K562 (cell line): ENCODE results near the gene KMT2C. TPM values are rescaled to one million over a fixed set of nuclear protein-coding genes. Genes with fewer than 3 reads are reported as not detected.
A peak's percentile ranks its signal among the peaks of the same experiment; 100 is the strongest.
"Not testable (repeated sequence)": the region's sequence is repeated elsewhere in the genome, so short reads cannot be mapped to it uniquely, and the experiment has no call there.

Experiments
- ATAC-seq: fragments of 200-7000 bp; cut with Tn5 transposase; 3 replicates; pipeline ENCODE4 v1.9.1; 2020; ENCODE audit warnings: moderate library complexity
- BruUV-seq: library from RNA; stranded (reverse); fragments of 400-500 nt; replicated peaks from 2 replicates; lab custom pipeline; 2021; lab: Mats Ljungman, UMichigan
- CTCF ChIA-PET: fragments of 300-600 bp; formaldehyde crosslinking; extraction: SDS; loops from one replicate; lab custom pipeline; 2021; ENCODE audit warnings: low intra/inter-chr PET ratio; lab: Yijun Ruan, JAX
- POLR2A ChIA-PET: fragments of 300-600, 350-650 bp; sonication (Branson Sonifier 250); formaldehyde crosslinking; extraction: SDS; loops from one replicate; lab custom pipeline; 2021; ENCODE audit warnings: antibody characterized with exemption, inconsistent platforms; lab: Yijun Ruan, JAX
- DNase-seq, 4 experiments: peaks; one replicate each; pipeline versions ENCODE4 v3.0.0 to v3.0.0-alpha.2; 2011 to 2018; ENCODE audit warnings: low spot score in 3 of 4, mixed read lengths in 3 of 4; ENCODE audit errors: extremely low read depth in 1 of 4
- FAIRE-seq: peaks from 2 replicates; lab custom pipeline; 2011; peaks lifted over from hg19 to GRCh38; lab: Jason Lieb, UNC
- H2AFZ ChIP-seq: 2 replicates; pipeline ENCODE4 v1.6.0; 2011; ENCODE audit warnings: low read depth, low read length, control low read depth, inconsistent platforms
- H3K27ac ChIP-seq: fragments of 200-600 bp; 3 replicates; pipeline ENCODE4 v1.8.0; 2011; ENCODE audit warnings: low read depth, mild to moderate bottlenecking, control low read depth, inconsistent platforms, low read length, moderate library complexity, mixed read lengths; ENCODE audit errors: extremely low read depth
- H3K27me3 ChIP-seq, 2 experiments: fragments of 300-600 bp in 1 of 2; 2 replicates in 1 of 2; 3 replicates in 1 of 2; pipeline versions ENCODE4 v1.6.0 to v1.8.0; 2011; ENCODE audit warnings: inconsistent platforms in 2 of 2, low read length in 2 of 2, mild to moderate bottlenecking in 1 of 2, mixed read lengths in 1 of 2, moderate library complexity in 1 of 2; ENCODE audit not compliant: control insufficient read depth in 2 of 2, insufficient read depth in 2 of 2
- H3K36me3 ChIP-seq: fragments of 300-600 bp; 3 replicates; pipeline ENCODE4 v1.8.0; 2011; ENCODE audit warnings: mild to moderate bottlenecking, low read length, inconsistent platforms; ENCODE audit not compliant: control insufficient read depth, insufficient read depth
- H3K4me1 ChIP-seq, 2 experiments: fragments of 200-600 bp in 1 of 2; replicated peaks in 1 of 2; 2 replicates in 1 of 2; 3 replicates in 1 of 2; pipeline versions ENCODE4 v1.5.1 to v1.8.0; 2011; ENCODE audit warnings: inconsistent platforms in 2 of 2, low read length in 2 of 2, mild to moderate bottlenecking in 1 of 2, mixed read lengths in 1 of 2, moderate library complexity in 1 of 2; ENCODE audit not compliant: control insufficient read depth in 2 of 2, insufficient read depth in 2 of 2
- H3K4me2 ChIP-seq: 2 replicates; pipeline ENCODE4 v1.6.1; 2011; ENCODE audit warnings: low read length, control low read depth, inconsistent platforms, mixed read lengths; ENCODE audit not compliant: insufficient read depth
- H3K4me3 ChIP-seq: fragments of 200-600 bp; sonication (generic), shearing (Covaris generic); 2 replicates; pipeline ENCODE4 v1.5.1; 2016; ENCODE audit warnings: control low read depth, inconsistent platforms
- H3K79me2 ChIP-seq: fragments of 200-600 bp; 3 replicates; pipeline ENCODE4 v1.8.0; 2011; ENCODE audit warnings: low read length, inconsistent platforms; ENCODE audit not compliant: control insufficient read depth, insufficient read depth
- H3K9ac ChIP-seq, 2 experiments: 2 replicates each; pipeline versions ENCODE4 v1.6.0 to v1.6.1; 2011; ENCODE audit warnings: low read depth in 2 of 2, low read length in 2 of 2, control low read depth in 1 of 2, inconsistent platforms in 1 of 2, mild to moderate bottlenecking in 1 of 2, mixed read lengths in 1 of 2; ENCODE audit not compliant: insufficient read depth in 1 of 2
- H3K9me1 ChIP-seq: one replicate; pipeline ENCODE4 v1.6.0; 2011; ENCODE audit warnings: inconsistent platforms, mild to moderate bottlenecking, low read length, moderate library complexity; ENCODE audit not compliant: control insufficient read depth, insufficient read depth
- H3K9me3 ChIP-seq: replicated peaks from 2 replicates; pipeline ENCODE4 v1.5.1; 2011; ENCODE audit warnings: low read depth, low read length, inconsistent platforms; ENCODE audit not compliant: control insufficient read depth, insufficient read depth
- H4K20me1 ChIP-seq: replicated peaks from 2 replicates; pipeline ENCODE4 v1.6.1; 2011; ENCODE audit warnings: low read length, inconsistent platforms, mixed read lengths; ENCODE audit not compliant: control insufficient read depth, insufficient read depth
- KLF6 ChIP-seq: fragments of 250-450 bp; sonication (Bioruptor Pico); IDR thresholded peaks from 2 replicates; pipeline ENCODE4 v1.4.0; 2020; ENCODE audit warnings: mild to moderate bottlenecking, moderate library complexity, borderline replicate concordance
- ZFP1 ChIP-seq: fragments of 450-650 bp; formaldehyde crosslinking; IDR thresholded peaks from 2 replicates; pipeline ENCODE4 v1.4.0; 2020; ENCODE audit warnings: mild to moderate bottlenecking, mixed read lengths
- ZNF274 ChIP-seq: IDR thresholded peaks from 2 replicates; pipeline ENCODE4 v1.6.1; 2011; ENCODE audit warnings: low read depth, mild to moderate bottlenecking, low read length, moderate library complexity, borderline replicate concordance
- WGBS: fragments of 100-300 bp; shearing (Covaris generic); methylation state at CpG from one replicate; pipeline ENCODE4 v1.1.6; 2016; ENCODE audit warnings: low coverage, mixed read lengths; ENCODE audit not compliant: insufficient coverage; ENCODE audit errors: missing lambda C conversion rate; 5-methylcytosine and 5-hydroxymethylcytosine counted together
- in situ Hi-C: fragments of 300-500 bp; cut with MboI; formaldehyde crosslinking; loops from 4 replicates; pipeline ENCODE4 v1.15.0; 2018; ENCODE audit warnings: inconsistent platforms, mixed read lengths
- intact Hi-C: fragments of 100-400 bp; cut with micrococcal nuclease; formaldehyde crosslinking; loops from 2 replicates; pipeline ENCODE4 v1.14.2; 2022
- polyA plus RNA-seq, 8 experiments: library from polyadenylated mRNA; depleted of rRNA in 4 of 8; stranded (reverse) in 5 of 8; unstranded in 3 of 8; fragments of >200 nt; fragmentation: Nextera tagmentation in 2 of 8; fragmentation: Illumina TruSeq in 1 of 8; extraction: Ambion mirVana in 2 of 8; extraction: Trizol in 1 of 8; gene quantifications; 2 replicates each; pipeline versions ENCODE4 v1.2.1 to v1.2.3, GENCODE V29; 2011 to 2014; ENCODE audit warnings: inconsistent platforms in 1 of 8, missing spikeins in 1 of 8
- total RNA-seq, 7 experiments: library from RNA; depleted of rRNA in 6 of 7; stranded (reverse); fragments of >200 nt in 6 of 7; fragmentation: Illumina TruSeq in 2 of 7; extraction: Trizol in 2 of 7; gene quantifications; 2 replicates each; pipeline versions ENCODE4 v1.2.1 to v1.2.3, GENCODE V29; 2011 to 2021; ENCODE audit warnings: low replicate concordance in 1 of 7
- TF ChIP-seq, protein P1 (sequence below): fragments of 450-650 bp; formaldehyde crosslinking; IDR thresholded peaks from 2 replicates; pipeline ENCODE4 v1.4.0; 2022; ENCODE audit warnings: mild to moderate bottlenecking, moderate library complexity
- TF ChIP-seq, protein P2 (sequence below), 2 experiments: fragments of 250-450 bp in 1 of 2; fragments of 450-650 bp in 1 of 2; sonication (Bioruptor Pico) in 1 of 2; IDR thresholded peaks; 2 replicates each; pipeline versions ENCODE4 v1.6.1 to v1.8.0; 2016 to 2021; ENCODE audit warnings: mild to moderate bottlenecking in 2 of 2, moderate library complexity in 2 of 2, missing compliant biosample characterization in 1 of 2, missing genetic modification characterization in 1 of 2

KMT2C gene
- total and polyA plus RNA-seq, 9 of the 15 experiments (the other 6 are each of a cell fraction or from before 2014, with no cell fraction given): 4.9 to 67.8 (median 27.1) TPM

DNA sequence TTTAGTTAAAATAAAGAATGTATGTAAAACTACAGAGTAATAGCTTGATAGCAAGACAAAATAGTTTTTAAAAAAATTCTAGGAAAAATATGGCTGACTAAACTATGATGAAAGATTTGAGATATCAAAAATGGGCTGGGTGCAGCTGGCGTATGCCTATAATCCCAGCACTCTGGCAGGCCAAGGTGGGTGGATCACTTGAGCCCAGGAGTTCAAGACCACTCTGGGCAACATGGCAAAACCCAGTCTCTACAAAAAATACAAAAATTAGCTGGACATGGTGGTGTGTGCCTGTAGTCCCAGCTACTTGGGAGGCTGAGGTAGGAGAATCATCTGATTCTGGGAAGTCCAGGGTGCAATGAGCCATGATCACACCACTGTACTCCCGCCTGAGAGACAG is 29.8 kb downstream of the KMT2C start:
- H3K4me1 ChIP-seq, H3K9me1 ChIP-seq, H2AFZ ChIP-seq, H3K27me3 ChIP-seq, H3K36me3 ChIP-seq, H3K9me3 ChIP-seq, H3K4me3 ChIP-seq, intact Hi-C loops, H3K27ac ChIP-seq, in situ Hi-C loops, DNase-seq, FAIRE-seq, BruUV-seq, H3K4me2 ChIP-seq, H4K20me1 ChIP-seq, H3K9ac ChIP-seq, CTCF ChIA-PET: not testable (repeated sequence)
- ATAC-seq: 0 out of 3 replicates have a peak, but pooled peaks have one; percentile 4
- POLR2A ChIA-PET: interaction anchor here (0.6 to 1.5 kb wide), 3 partner anchors 9 to 264 kb away, joined by 3 to 6 read pairs (median 4); no protein-coding TSS in a partner anchor
- TF ChIP-seq, protein P1, sequence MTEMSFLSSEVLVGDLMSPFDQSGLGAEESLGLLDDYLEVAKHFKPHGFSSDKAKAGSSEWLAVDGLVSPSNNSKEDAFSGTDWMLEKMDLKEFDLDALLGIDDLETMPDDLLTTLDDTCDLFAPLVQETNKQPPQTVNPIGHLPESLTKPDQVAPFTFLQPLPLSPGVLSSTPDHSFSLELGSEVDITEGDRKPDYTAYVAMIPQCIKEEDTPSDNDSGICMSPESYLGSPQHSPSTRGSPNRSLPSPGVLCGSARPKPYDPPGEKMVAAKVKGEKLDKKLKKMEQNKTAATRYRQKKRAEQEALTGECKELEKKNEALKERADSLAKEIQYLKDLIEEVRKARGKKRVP (CRISPR knock-in tag): 0 out of 2 replicates have a peak, but pooled peaks have one; percentile 21
- 0 out of 2 replicates have a peak, but pooled peaks have one; percentile 48 for TF ChIP-seq ZFP1 (CRISPR knock-in tag)
- 31% methylated on average over 2 of the region's 2 CpGs for WGBS
- peaks cover 89% of the 10 kb centered on the region for H3K79me2 ChIP-seq

DNA sequence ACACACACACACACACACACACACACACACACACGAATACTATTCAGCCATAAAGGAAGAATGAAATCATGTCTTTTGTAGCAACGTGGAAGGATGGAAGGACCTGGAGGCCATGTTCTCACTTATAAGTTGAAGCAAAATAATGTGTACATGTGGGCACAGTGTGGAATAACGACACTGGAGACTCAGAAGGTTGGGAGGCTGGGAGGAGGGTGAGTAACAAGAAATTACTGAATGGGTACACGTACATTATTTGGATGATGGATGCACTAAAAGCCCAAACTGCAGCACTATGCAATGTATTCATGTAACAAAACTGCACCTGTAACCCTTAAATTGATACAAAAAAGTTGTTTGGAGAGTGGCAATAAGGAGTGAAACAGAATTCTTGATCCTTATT is 32.1 kb downstream of the KMT2C start:
- no peaks in the 10 kb centered on the region for H3K9me3 ChIP-seq
- no peak overlapping the region for H3K4me3 ChIP-seq
- CTCF ChIA-PET: no interaction called here
- no peak for FAIRE-seq
- no TSS peak for BruUV-seq
- 23% methylated on average over 4 of the region's 4 CpGs for WGBS
- H3K4me1 ChIP-seq: peaks cover 0 to 4% of the 10 kb centered on the region in 2 experiments; a peak in 2 of 5 replicates
- no peaks in the 10 kb centered on the region; the same call in 1 of the 2 replicates for H4K20me1 ChIP-seq
- no peak for ATAC-seq
- DNase-seq: no peak
- H2AFZ ChIP-seq: no peak overlapping the region
- no peak overlapping the region for H3K27ac ChIP-seq
- no peaks in the 10 kb centered on the region for H3K9me1 ChIP-seq
- peaks cover 95% of the 10 kb centered on the region for H3K79me2 ChIP-seq
- POLR2A ChIA-PET: no interaction called here
- H3K9ac ChIP-seq: no peak overlapping the region
- in situ Hi-C loops: no loop called here
- intact Hi-C loops: no loop called here
- H3K27me3 ChIP-seq: no peaks in the 10 kb centered on the region
- no peak overlapping the region for H3K4me2 ChIP-seq
- TF ChIP-seq, protein P2, sequence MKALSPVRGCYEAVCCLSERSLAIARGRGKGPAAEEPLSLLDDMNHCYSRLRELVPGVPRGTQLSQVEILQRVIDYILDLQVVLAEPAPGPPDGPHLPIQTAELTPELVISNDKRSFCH (CRISPR knock-in tag; IDR thresholded peaks at IDR 0.05): 0 out of 2 replicates have a peak, but pooled peaks have one; percentile 3
- TF ChIP-seq, protein P2 (tag; IDR thresholded peaks at IDR 0.05): no peak
- TF ChIP-seq KLF6 (CRISPR knock-in tag): no peak
- no peak for TF ChIP-seq ZNF274
- H3K36me3 ChIP-seq: no peaks in the 10 kb centered on the region; the same call in 2 of the 3 replicates
